ENCODE measurements around the gene PTPRM.

The PTPRM gene

GRCh38 chr18:8381821-8382459 is 814.8 kb downstream of the PTPRM start:
- DNase-seq: no peak

DNA sequence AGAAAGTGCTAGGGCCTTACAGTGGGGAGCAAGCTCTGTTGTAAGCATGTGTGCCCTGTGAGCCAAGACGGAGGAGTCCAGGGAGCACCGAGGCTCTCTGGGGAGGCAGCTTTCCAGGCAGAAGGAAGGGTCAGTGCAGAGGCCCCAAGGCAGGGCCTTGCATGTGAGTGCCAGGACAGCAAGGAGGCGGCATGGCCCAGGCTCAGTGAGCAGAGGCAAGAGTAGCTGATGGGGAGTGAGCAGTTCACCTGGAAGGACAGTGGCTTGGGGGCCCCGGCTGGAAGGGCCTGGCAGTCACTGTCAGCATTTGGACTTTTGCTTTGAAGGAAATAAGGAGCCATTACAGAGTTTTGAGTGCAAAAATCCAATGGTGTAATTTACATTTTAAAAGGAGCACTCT is 818.3 kb downstream of the PTPRM start:
- no peak for DNase-seq

DNA sequence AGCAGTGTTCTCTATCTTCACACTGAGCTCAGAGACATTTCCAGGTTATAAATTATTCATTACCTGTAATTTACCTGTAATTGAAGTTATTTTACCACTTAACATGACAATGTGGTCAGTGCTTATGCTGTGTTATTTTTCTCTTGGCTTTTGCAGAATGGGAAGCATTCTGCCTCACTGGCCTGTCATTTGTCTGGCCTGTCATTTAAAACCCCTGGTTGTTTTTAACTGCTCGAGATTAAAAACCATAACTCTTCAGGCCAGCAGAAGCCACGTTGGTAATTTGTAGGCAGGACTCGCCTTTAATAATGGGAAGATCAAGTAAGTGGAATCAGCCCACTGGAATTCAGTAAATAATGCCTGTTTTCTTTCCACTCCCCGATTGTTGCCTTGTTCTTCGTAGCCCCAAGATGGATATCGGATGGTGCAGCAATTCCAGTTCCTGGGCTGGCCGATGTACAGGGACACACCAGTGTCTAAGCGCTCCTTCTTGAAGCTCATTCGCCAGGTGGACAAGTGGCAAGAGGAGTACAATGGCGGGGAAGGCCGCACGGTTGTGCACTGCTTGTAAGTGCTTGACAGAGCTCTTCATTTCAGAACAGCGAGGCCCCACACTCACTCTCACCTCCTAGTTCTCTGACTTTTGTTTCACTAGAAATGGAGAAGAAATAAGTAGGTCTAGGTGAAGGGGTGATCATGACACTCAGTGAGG is 819.7 kb downstream of the PTPRM start:
- no peak for DNase-seq

DNA sequence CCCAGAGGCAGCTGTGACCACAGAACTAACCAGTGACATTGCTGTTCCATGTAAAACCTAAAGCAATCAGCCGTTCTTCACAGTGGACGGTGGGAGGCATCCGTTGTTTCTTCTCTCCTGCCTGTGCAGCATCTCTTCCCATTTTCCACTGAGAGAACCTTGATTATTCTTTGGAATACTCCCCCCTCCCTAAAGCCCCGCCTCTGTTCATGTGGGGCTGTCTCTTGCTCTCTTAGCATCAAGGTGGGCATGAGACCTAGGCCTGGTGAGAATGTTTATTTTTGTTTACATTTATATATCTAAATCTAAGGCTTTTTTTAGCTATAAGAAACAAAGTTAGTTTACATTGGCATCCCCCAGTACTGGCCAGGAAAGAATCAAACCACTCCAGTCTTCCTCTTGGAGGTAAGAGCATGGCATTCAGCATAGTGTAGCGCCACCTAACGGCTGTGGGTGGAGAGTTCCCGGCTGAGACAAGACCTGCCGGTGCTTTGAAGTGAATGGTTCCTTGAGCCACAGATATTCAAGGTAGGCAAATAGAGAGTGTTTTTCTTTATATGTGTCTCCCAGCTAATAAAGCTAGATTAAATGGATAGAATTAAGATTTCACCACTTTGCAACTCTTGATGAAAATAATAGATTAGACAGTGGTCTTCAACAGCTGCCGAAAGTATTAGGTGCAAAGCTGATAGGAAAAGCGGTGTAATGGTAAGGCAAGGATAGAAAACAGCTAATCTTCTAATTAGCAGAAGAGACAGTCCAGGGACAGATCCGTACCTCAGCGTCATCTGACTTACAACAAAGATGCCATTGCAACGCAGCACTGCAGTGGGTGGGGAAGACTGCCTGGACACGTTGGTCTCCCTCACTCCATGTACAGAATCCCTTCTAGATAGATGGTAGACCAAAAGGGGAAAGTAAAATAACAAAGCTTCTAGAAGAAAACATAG is 822.5 kb downstream of the PTPRM start:
- DNase-seq: peak; percentile 38 to 53

GRCh38 chr18:8391068-8391467 is 824.0 kb downstream of the PTPRM start:
- no peak for DNase-seq

DNA sequence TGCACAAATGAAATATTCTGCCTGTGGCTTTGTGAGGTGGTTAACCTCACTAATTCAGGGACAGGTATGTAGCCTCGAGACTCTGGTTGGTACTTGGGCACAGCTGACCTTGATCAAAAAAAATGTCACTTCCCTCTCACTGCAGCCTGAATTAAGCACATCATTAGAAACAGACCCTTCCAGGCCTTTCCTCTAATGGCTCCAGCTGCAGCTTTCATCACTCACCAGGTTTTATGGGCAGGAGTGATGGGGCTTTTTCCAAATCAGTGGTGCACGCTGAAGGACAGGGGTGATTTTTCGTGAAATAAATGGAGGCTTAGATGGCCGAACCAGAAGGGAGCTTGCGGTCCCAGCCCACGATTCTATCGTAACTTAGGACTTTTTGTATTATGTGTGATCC is 829.1 kb downstream of the PTPRM start:
- no peak for DNase-seq

DNA sequence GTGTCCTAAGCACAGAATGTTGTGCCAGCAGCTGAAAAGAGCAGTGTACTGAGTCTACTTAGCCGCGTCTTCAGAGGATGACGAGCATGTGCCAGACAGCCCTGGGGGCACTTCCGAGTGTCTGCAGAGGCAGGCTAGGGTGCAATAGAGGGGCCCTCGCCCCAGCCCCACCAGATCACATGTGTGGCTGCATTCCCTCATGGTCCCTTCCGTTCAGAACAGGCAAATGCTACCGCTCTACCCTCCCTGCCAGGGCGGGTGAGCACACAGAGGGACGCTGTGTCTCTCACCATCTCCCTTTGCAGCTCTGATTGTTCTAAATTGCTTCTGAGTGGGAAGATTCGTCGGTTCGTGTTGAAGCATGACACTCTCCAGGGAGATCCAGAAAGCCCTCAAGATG is 829.9 kb downstream of the PTPRM start:
- DNase-seq: no peak

DNA sequence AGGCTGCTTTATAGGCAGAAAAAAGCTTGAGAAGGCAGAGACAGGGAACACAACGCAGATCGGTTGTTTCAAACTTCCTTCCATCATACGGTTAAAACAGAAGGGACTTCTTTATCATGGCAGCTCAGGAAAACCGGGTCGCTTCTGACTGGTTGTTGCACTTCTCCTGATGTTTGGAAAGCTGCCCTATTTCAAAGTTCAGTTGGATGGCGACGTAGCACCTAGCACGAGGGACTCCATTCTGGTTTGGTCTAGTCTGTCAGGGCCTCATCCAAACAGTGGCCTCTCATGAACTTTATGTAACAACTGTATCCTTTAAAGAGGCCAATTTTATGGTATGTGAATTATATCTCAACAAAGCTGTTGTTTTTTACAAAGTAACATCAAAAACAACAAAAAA is 832.0 kb downstream of the PTPRM start:
- DNase-seq: no peak

DNA sequence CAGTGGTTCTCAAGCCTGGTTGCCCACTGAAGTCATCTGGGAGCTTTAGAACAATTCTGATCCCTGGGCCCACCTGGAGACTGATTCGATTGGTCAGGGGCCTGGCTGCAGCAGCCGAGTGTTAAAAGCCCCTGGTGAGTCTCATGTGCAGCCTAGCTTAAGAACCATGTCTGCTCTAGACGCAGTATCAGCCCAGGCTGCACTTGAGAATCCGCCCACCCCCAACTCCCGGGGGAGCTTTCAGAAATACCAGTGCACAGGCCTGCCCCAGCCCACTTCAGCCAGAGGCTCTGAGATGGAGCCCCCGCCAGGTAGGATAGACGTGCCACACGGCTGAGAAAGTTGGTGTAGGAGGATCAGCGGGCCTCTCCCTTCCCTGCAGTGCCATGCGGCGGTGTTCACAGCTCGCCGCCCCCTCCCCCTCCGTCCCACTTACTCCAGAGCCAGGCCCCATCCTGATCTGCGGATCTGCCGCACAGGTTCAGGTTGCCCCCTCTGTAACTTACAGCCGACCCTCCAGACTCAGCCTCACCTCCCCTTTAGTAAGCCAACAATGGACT is 833.2 kb downstream of the PTPRM start:
- DNase-seq: no peak

- DNase-seq: no peak
Observed at GRCh38 chr18:8400825-8401224, 833.7 kb downstream of the PTPRM start.

DNA sequence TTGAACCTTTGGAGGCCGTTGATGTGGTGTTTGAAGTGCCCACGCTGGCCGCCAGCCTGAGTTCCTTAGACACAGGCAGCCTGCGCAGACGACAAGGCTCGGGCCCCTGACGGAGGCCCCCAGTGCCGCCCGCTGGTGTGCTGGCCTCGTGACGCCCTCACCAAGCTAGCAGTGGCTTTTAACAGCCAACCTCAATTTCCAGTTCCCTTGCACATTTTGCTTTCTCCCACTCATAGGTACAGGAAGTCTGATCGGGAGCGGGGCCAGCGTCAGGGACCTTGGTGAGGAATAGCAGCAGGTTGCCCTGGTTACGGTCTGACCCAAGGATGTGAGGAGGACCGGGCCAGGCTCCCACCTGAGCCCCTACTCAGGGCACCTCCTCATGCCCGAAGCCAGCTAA is 834.5 kb downstream of the PTPRM start:
- DNase-seq: no peak

GRCh38 chr18:8402237-8402636 is 835.1 kb downstream of the PTPRM start:
- no peak for DNase-seq

DNA sequence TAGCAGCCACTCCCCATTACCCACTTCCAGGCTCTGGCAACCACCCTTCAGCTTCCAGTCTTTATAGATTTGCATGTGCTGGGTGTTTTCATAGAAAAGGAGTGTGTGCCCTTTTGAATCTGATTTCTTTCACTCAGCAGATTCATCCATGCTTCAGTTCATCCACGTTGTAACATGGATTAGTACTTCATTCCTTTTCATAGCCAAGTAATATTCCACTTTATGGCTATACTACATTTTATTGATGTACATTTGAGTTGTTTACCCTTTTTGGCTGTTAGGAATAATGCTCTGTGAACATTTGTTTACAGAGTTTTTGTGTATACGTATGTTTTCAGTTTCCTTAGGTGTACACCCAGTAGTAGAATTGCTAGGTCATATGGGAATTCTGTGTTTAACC is 836.6 kb downstream of the PTPRM start:
- DNase-seq: no peak

- DNase-seq: no peak
Observed at GRCh38 chr18:8406186-8406867, 839.2 kb downstream of the PTPRM start.

GRCh38 chr18:8406868-8407250 is 839.7 kb downstream of the PTPRM start:
- DNase-seq: no peak

DNA sequence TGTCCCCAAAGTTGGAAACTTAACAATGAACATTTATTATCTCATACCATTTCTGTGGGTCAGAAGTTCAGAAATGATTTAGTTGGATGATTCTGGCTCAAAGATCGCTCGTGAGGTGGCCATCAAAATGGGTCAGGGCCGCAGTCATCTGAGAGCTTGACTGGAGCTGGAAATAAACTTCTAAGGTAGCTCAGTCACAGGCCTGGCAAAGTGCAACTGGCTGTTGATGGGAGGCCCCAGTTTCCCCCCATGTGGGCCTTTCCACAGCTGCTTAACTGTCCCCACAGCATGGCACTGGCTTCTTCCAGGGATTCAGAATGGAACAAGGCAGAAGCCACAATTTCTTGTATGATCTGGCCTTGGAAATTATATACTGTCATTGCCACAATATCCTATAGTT is 842.0 kb downstream of the PTPRM start:
- no peak for DNase-seq

DNA sequence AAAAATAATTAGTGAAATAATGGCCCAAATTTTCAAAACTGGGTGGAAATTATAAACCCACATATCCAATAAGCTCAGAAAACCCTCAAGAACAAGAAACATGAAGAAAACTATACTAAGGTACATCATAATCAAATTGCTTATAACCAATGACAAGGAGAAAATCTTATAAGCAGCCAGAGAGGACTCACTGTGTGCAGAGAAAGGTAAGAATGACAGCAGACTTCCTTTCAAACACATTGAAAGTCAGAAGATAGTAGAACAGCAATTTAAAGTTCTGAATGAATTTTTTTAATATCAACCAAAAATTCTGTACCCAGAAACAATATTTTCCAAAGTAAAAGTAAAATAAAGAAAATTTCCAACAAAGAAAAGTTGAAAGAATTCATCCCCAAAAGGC is 844.4 kb downstream of the PTPRM start:
- no peak for DNase-seq

GRCh38 chr18:8412117-8412516 is 845.0 kb downstream of the PTPRM start:
- no peak for DNase-seq

DNA sequence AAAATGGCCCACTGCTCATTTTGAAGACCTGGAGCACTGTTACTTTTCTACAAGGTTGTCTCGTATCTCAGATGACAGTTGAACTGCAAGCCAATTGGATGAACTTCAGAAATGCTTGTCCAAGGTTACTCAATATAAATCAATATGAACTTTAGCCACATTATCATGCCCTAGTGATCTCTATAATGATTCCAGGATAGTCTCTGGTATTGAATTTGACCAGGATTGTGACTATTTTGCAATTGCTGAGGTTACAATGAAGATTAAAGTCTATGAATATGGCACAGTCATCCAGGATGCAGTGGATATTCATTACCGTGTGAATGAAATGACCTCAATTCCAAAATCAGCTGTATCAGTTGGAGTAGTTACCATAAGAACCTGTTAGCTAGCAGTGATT is 846.1 kb downstream of the PTPRM start:
- no peak for DNase-seq

GRCh38 chr18:8413751-8414150 is 846.6 kb downstream of the PTPRM start:
- DNase-seq: no peak

GRCh38 chr18:8416212-8417019 is 849.3 kb downstream of the PTPRM start:
- DNase-seq: no peak

DNA sequence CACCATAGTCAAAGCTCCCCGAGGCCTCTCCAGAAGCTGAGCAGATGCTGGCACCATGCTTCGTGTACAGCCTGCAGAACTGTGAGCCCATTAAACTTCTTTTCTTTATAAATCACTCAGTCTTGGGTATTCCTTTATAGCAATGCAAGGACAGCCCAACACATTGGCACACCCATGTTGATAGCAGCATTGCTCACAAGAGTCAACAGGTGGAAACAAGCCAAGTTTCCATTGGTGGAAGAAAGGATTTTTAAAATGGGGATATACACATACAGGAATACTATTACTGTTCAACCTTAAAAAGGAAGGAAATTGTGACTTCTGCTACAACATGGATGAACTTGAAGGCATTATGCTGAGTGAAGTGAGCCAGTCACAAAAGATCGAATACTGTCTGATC is 855.3 kb downstream of the PTPRM start:
- DNase-seq: no peak
